ENCODE data around the gene PRKCE. TPM values are rescaled to one million over a fixed set of nuclear protein-coding genes. Genes with fewer than 3 reads are reported as not detected.

The PRKCE gene
- total RNA-seq, 1 experiment from 2014 or later = 12.1 TPM

- POLR2A ChIA-PET = interaction anchor here (1.1 kb wide), 1 partner anchor 8 kb away, joined by 4 read pairs; no protein-coding TSS in a partner anchor
- no peak for TF ChIP-seq CTCF (IDR thresholded peaks at IDR 0.05; ENCODE audit: unreplicated experiment)
- no TSS peak for BruUV-seq (replicated peaks)
- CTCF ChIA-PET = interaction anchor here (1.5 kb wide), 1 partner anchor 12 kb away, joined by 3 read pairs; no protein-coding TSS in a partner anchor
- intact Hi-C loops (cut with micrococcal nuclease) = no loop called here
- Mint-ChIP-seq H3K27ac (ENCODE audit: low read depth, unreplicated experiment) (no peak overlapping the region), H3K4me3 (ENCODE audit: unreplicated experiment) (no peak overlapping the region), H3K36me3 (ENCODE audit: insufficient read depth, unreplicated experiment) (no peaks in the 10 kb centered on the region), H3K9me3 (ENCODE audit: unreplicated experiment) (no peaks in the 10 kb centered on the region), H3K4me1 (ENCODE audit: insufficient read depth, unreplicated experiment) (no peaks in the 10 kb centered on the region), H3K27me3 (ENCODE audit: insufficient read depth, unreplicated experiment) (no peaks in the 10 kb centered on the region)
- DNase-seq (ENCODE audit: unreplicated experiment) = no peak
Measured at GRCh38 chr2:45625824-45626223, 25.7 kb upstream of the PRKCE start.

- ChIA-PET POLR2A (interaction anchor here (0.6 to 1.1 kb wide), 2 partner anchors 9 to 18 kb away, joined by 3 to 4 read pairs; no protein-coding TSS in a partner anchor), CTCF (interaction anchor here (0.5 to 1.5 kb wide), 3 partner anchors 13 to 1413 kb away, joined by 3 read pairs; no protein-coding TSS in a partner anchor)
- Mint-ChIP-seq H3K9me3 (ENCODE audit: unreplicated experiment) (no peaks in the 10 kb centered on the region), H3K27me3 (ENCODE audit: insufficient read depth, unreplicated experiment) (no peaks in the 10 kb centered on the region), H3K4me1 (ENCODE audit: insufficient read depth, unreplicated experiment) (no peaks in the 10 kb centered on the region), H3K27ac (ENCODE audit: low read depth, unreplicated experiment) (no peak overlapping the region), H3K36me3 (ENCODE audit: insufficient read depth, unreplicated experiment) (peaks cover 5% of the 10 kb centered on the region), H3K4me3 (ENCODE audit: unreplicated experiment) (no peak overlapping the region)
- intact Hi-C loops (cut with micrococcal nuclease) = no loop called here
- DNase-seq (ENCODE audit: unreplicated experiment) = no peak
- BruUV-seq (replicated peaks) = no TSS peak
- no peak for TF ChIP-seq CTCF (IDR thresholded peaks at IDR 0.05; ENCODE audit: unreplicated experiment)
Measured at GRCh38 chr2:45626387-45627221, 24.9 kb upstream of the PRKCE start.

- Mint-ChIP-seq H3K4me3 (ENCODE audit: unreplicated experiment) (no peak overlapping the region), H3K27ac (ENCODE audit: low read depth, unreplicated experiment) (no peak overlapping the region), H3K27me3 (ENCODE audit: insufficient read depth, unreplicated experiment) (no peaks in the 10 kb centered on the region), H3K36me3 (ENCODE audit: insufficient read depth, unreplicated experiment) (peaks cover 7% of the 10 kb centered on the region), H3K4me1 (ENCODE audit: insufficient read depth, unreplicated experiment) (no peaks in the 10 kb centered on the region), H3K9me3 (ENCODE audit: unreplicated experiment) (no peaks in the 10 kb centered on the region)
- ChIA-PET POLR2A (interaction anchor here (0.8 kb wide), 1 partner anchor 10 kb away, joined by 3 read pairs; no protein-coding TSS in a partner anchor), CTCF (interaction anchor here (0.7 kb wide), 1 partner anchor 29 kb away, joined by 3 read pairs; no protein-coding TSS in a partner anchor)
- BruUV-seq (replicated peaks) = no TSS peak
- intact Hi-C loops (cut with micrococcal nuclease) = no loop called here
- DNase-seq (ENCODE audit: unreplicated experiment) = no peak
- no peak for TF ChIP-seq CTCF (IDR thresholded peaks at IDR 0.05; ENCODE audit: unreplicated experiment)
Measured at GRCh38 chr2:45627911-45628310, 23.6 kb upstream of the PRKCE start.

GRCh38 chr2:45629971-45630370 is 21.5 kb upstream of the PRKCE start:
- H3K4me1 Mint-ChIP-seq (ENCODE audit: insufficient read depth, unreplicated experiment) = no peaks in the 10 kb centered on the region
- DNase-seq (ENCODE audit: unreplicated experiment) = no peak
- ChIA-PET CTCF (no interaction called here), POLR2A (no interaction called here)
- no peak for TF ChIP-seq CTCF (IDR thresholded peaks at IDR 0.05; ENCODE audit: unreplicated experiment)
- no TSS peak for BruUV-seq (replicated peaks)
- H3K27me3 Mint-ChIP-seq (ENCODE audit: insufficient read depth, unreplicated experiment) = no peaks in the 10 kb centered on the region
- no peak overlapping the region for H3K4me3 Mint-ChIP-seq (ENCODE audit: unreplicated experiment)
- intact Hi-C loops (cut with micrococcal nuclease) = no loop called here
- H3K36me3 Mint-ChIP-seq (ENCODE audit: insufficient read depth, unreplicated experiment) = peaks cover 7% of the 10 kb centered on the region
- no peaks in the 10 kb centered on the region for H3K9me3 Mint-ChIP-seq (ENCODE audit: unreplicated experiment)
- H3K27ac Mint-ChIP-seq (ENCODE audit: low read depth, unreplicated experiment) = no peak overlapping the region

Data from MCF 10A (cell line).